DMS79 (cell line): ENCODE data around the gene FTSJ3.
A peak's percentile ranks its signal among the peaks of the same experiment; 100 is the strongest.
"Not testable (repeated sequence)": the region's sequence is repeated elsewhere in the genome, so short reads cannot be mapped to it uniquely, and the experiment has no call there.

Source experiments
- DNase-seq: peaks from one replicate; lab custom pipeline; 2025; lab: John Stamatoyannopoulos, UW

Gene FTSJ3

GRCh38 chr17:63827002-63827800 is at the start of gene FTSJ3, which contains the start of gene PSMC5:
TSS of gene FTSJ3 (minus strand) at chr17:63827663. CDS start at chr17:63826902, 761 bp downstream.
TSS of gene PSMC5 (plus strand) at chr17:63827431. CDS start at chr17:63827491, 60 bp downstream.
- peak; percentile 77 for DNase-seq

- DNase-seq: not testable (repeated sequence)
Measured at GRCh38 chr17:63874693-63875092, 47.2 kb upstream of the FTSJ3 start.

- not testable (repeated sequence) for DNase-seq
Measured at GRCh38 chr17:63874061-63874626, 46.7 kb upstream of the FTSJ3 start.

GRCh38 chr17:63873577-63873976 is 46.1 kb upstream of the FTSJ3 start, which contains the start of gene CSH2:
TSS of gene CSH2 (minus strand) at chr17:63873677. CDS start at chr17:63873614, 63 bp downstream.
- DNase-seq: not testable (repeated sequence)

- not testable (repeated sequence) for DNase-seq
Measured at GRCh38 chr17:63871646-63872365, 44.3 kb upstream of the FTSJ3 start.

GRCh38 chr17:63870292-63870665 is 42.8 kb upstream of the FTSJ3 start:
- not testable (repeated sequence) for DNase-seq

- not testable (repeated sequence) for DNase-seq
Measured at GRCh38 chr17:63869491-63870291, 42.2 kb upstream of the FTSJ3 start.

GRCh38 chr17:63866625-63867024 is 39.2 kb upstream of the FTSJ3 start:
- not testable (repeated sequence) for DNase-seq

GRCh38 chr17:63859257-63859656 is 31.8 kb upstream of the FTSJ3 start:
- DNase-seq: no peak

GRCh38 chr17:63856425-63856824 is 29.0 kb upstream of the FTSJ3 start:
- not testable (repeated sequence) for DNase-seq

- DNase-seq: no peak
Measured at GRCh38 chr17:63855185-63855584, 27.7 kb upstream of the FTSJ3 start.

GRCh38 chr17:63854709-63855108 is 27.2 kb upstream of the FTSJ3 start:
- no peak for DNase-seq

GRCh38 chr17:63853260-63853659 is 25.8 kb upstream of the FTSJ3 start:
- no peak for DNase-seq

GRCh38 chr17:63850401-63850800 is 22.9 kb upstream of the FTSJ3 start:
- no peak for DNase-seq

GRCh38 chr17:63848834-63849689 is 21.6 kb upstream of the FTSJ3 start:
- no peak for DNase-seq

- DNase-seq: no peak
Measured at GRCh38 chr17:63847525-63848249, 20.2 kb upstream of the FTSJ3 start.

- no peak for DNase-seq
Measured at GRCh38 chr17:63845509-63845908, 18.0 kb upstream of the FTSJ3 start.

GRCh38 chr17:63843910-63844677 is 16.6 kb upstream of the FTSJ3 start:
- no peak for DNase-seq

- DNase-seq: not testable (repeated sequence)
Measured at GRCh38 chr17:63843387-63843888, 16.0 kb upstream of the FTSJ3 start.
